ENCODE measurements around the gene SMIM41.
A peak's percentile ranks its signal among the peaks of the same experiment; 100 is the strongest.

SMIM41 gene

DNA sequence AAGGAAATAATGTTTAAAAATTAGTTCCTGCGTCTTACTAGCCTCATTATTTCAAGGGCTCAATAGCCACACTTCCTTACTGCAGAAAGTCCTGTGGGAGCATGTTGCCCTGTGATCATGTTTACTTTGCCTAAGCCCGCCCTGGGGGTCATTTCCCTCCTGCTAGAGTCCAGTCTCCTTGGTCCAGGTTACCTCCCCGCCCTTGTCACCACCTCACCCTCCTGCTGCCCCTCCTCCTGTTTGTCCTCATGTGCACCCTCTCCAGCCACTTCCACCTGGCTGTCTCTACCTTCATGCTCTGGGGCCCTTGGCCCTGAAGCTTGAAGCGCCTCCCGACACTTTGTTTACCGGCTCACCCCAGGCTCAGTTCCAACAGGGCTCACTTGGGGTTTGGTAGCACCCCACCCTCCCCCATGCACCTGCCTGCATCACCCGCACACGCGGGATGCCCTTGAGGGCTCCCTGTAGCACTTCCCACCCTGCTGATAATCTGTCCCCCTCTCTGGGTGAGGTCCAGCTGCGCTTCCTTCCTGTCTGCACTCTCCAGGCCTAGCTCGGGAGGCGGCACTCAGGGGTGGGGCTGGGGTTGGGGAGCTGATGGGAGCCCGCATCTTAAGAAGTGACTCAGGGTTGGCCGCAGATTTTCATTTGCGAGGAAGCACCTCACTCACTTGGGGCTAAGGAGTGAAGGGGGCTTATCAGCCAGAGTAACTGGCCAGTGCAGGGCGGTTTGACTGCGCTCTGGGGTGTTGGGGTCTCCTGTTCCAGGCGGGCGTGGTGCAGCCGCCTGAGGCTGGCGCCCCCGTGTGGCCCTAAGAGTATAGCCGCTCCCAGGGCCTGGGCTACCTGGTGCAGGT lies 40.1 kb downstream of the SMIM41 start:
- peak; percentile 73 to 91 for DNase-seq (ENCODE audit: low read depth in 1 of 2, low spot score in 1 of 2)
- in situ Hi-C loops (cut with HindIII; ENCODE audit: low pct_unique_long_range_greater_than_20kb, low sequenced_read_pairs) = no loop called here
- TF ChIP-seq JUND (IDR thresholded peaks at IDR 0.05; ENCODE audit: low read depth) = no peak

DNA sequence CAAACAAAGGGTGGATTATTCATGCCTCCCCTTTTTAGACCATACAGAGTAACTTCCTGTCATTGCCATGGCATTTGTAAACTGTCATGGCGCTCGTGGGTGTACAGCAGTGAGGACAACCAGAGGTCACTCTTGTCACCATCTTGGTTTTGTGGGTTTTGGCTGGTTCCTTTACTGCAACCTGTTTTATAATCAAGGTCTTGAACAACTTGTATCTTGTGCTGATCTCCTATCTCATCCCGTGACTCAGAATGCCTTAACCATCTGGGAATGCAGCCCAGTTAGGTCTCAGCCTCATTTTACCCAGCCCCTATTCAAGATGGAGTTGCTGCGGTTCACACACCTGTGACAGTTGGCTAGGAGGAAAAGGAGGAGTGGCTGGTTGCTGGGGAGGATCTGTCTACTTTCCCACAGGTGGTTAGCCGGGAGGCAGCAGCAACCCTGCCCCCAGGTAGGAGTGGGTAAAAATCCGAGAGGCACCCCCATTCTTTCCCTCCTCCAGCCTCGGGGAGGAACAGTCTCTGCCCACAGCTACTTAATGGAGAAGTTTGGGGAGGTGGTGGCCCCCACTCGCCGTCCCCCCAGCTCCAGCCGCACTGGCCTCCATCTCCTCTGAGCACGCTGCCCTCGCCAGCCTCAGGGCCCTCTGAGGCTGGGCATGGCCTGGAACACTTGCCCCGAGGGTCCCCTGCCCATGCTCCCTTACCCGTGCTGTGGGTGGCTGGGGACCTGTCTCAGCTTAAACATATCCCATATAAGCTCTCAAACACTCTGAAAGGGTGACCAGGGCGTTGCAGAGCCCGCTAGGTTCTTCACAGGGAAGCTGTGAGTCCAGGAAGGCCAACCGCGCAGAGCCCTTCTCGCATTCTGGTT lies 41.7 kb downstream of the SMIM41 start:
- no peak for DNase-seq (ENCODE audit: low read depth in 1 of 2, low spot score in 1 of 2)
- no peak for TF ChIP-seq JUND (IDR thresholded peaks at IDR 0.05; ENCODE audit: low read depth)
- in situ Hi-C loops (cut with HindIII; ENCODE audit: low pct_unique_long_range_greater_than_20kb, low sequenced_read_pairs) = no loop called here

DNA sequence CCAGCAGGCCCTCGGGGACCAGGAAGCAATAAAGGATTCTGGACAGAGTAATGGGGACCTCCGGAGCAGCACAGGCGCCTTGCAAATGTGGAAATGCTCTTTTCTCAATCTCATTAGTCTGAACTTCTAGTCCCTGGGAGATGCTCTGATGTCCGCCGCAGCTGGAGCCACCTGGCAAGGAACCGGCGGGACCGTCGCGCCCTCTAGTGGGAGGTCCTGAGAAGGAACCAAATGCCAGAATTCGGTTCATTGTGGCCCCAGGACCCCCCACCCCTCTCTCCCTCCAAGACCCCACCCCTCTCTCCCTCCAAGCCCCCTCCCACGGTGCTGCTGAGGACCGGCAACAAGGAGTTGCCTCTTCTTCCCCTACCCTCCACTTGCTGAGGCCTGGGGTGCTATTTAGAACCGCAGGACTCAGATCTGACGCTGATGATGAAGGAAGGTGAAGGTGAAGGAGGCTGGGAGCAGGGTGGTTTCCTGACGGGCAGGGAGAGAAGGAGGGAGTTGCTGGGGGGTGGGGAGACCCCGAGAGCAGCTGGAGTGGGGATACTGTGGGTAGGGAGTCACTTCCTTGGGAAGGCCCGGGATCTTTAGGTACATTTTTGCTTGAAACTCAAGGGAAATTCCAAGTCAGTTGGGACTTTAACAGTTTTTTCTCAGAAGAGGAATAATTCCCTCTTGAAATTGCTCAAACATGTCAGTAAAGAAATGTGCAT lies 42.5 kb downstream of the SMIM41 start:
- DNase-seq (ENCODE audit: low read depth in 1 of 2, low spot score in 1 of 2) = peak; percentile 75

DNA sequence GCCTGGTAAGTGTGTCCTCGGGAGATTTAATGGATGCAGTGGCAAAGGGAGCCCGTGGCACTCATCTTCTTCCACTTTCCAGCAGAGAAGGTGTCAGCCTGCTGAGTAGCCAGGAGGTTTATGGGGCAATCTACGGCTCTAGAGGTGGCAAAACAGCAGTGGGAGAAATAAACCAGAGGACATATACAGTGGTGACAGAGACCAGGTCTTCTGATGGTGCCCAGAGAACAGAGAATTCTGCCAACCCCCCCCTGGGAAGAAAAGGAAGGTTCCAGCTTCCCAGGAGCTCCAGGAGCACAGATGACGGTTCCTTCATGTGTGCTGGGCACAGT lies 43.0 kb downstream of the SMIM41 start:
- no peak for DNase-seq (ENCODE audit: low read depth in 1 of 2, low spot score in 1 of 2)
- no peak for TF ChIP-seq JUND (IDR thresholded peaks at IDR 0.05; ENCODE audit: low read depth)
- in situ Hi-C loops (cut with HindIII; ENCODE audit: low pct_unique_long_range_greater_than_20kb, low sequenced_read_pairs) = no loop called here

More for the DNA sequence above, 42.5 kb downstream of the SMIM41 start:
- TF ChIP-seq JUND (IDR thresholded peaks at IDR 0.05; ENCODE audit: low read depth) = no peak
- in situ Hi-C loops (cut with HindIII; ENCODE audit: low pct_unique_long_range_greater_than_20kb, low sequenced_read_pairs) = no loop called here

DNA sequence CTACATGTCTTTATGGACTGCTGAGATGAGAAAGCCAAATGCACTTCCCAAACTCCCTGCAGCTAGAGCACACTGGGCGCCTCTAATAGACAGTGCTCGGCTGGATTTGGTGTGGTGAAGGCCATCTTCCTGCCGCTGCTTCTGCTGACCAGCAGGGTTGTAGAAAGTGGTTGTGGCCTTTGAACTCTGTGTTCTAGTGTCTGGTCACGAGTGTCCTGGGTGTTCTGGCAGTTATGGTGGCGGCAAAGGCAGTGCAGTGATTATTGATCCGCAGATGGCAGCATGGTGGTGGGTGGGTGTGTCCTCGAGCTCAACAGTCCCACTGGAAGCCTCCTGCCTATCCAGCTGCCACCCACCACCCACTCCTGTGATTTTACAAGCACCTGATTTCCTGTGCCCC lies 43.4 kb downstream of the SMIM41 start:
- in situ Hi-C loops (cut with HindIII; ENCODE audit: low pct_unique_long_range_greater_than_20kb, low sequenced_read_pairs) = no loop called here
- no peak for TF ChIP-seq JUND (IDR thresholded peaks at IDR 0.05; ENCODE audit: low read depth)
- no peak for DNase-seq (ENCODE audit: low read depth in 1 of 2, low spot score in 1 of 2)

DNA sequence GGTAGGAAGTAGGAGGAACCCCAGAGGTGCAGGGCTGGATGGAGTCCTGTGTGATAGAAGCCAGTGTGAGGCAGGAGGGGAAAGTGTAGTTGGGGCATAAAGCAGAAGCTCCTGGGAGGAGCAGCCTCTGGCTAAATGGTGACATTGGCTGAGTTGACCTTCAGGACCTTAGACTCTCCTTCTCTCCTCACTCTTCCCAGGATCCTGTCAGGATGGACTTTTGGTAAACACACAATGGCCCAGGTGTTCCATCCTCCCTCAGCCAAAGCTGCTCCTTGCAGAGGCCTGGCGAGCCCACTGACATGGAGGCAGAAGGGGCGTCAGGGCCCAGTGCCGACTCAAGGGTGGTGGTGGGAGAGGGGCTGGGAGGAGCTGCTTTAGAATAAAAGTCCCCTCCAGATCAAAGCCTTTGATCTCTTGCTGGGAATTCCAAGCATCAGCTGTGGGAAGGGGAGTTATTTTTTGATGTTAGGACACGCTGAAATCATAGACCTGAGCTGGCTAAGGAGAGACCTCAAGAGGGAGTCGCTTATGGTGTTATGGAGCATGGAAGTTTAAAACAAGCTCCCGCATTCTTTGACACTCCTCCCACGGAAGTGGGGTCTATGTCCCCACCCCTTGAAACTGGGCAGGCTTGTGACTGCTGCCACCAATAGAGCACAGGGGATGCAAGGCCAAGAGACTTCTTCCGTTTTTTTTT lies 44.1 kb downstream of the SMIM41 start:
- in situ Hi-C loops (cut with HindIII; ENCODE audit: low pct_unique_long_range_greater_than_20kb, low sequenced_read_pairs) = no loop called here
- no peak for TF ChIP-seq JUND (IDR thresholded peaks at IDR 0.05; ENCODE audit: low read depth)
- DNase-seq (ENCODE audit: low read depth in 1 of 2, low spot score in 1 of 2) = no peak

DNA sequence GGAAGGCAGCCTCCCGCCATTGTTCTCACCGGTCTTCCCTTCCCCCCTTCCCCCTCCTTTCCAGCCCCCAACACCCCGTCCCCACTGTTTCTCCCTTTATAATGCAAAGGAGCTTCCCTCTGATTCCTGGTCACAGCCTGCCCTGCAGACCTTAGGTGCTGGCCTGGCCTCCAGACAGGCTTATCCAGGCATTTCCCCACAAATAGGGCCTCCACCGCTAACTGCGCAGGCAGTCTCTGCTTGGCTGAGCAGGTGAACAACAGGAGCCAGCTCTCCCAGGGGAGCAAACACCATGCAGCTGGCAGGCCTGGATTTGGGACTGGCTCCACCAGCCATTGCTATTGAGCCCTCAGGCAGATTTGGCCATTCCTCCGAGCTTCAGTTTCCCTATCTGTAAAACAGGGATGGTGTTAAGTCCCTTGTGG lies 46.0 kb downstream of the SMIM41 start:
- in situ Hi-C loops (cut with HindIII; ENCODE audit: low pct_unique_long_range_greater_than_20kb, low sequenced_read_pairs) = no loop called here
- peak in 1 of 2 experiments; percentile 41 for DNase-seq (ENCODE audit: low read depth in 1 of 2, low spot score in 1 of 2)
- no peak for TF ChIP-seq JUND (IDR thresholded peaks at IDR 0.05; ENCODE audit: low read depth)

DNA sequence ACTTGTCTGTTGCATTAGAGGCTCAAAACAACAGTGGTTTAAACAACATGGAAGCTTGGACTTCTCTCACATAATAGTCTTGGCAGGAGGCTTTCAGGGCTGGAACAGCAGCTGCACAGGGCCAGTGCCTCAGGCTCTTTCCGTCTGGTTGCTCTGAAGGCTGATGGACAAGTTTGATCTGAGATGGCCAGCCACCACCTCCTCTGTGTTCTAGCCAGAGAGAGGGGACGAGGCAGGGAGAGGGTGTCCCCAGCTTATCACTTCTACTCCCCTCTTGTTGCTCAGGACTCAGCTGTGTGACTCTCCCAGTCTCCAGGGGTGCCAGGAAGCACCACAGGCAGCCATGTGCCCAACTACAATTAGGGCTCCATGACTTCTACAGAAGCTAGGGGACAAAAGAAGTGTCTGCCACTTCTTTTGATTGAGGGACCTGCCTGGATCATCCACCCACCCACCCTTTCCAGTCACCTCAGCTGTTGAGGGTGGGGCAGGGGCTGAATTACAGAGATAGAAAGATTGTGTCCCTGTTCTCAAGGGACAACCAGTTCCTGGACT lies 46.6 kb downstream of the SMIM41 start:
- DNase-seq (ENCODE audit: low read depth in 1 of 2, low spot score in 1 of 2) = peak in 1 of 2 experiments; percentile 54
- in situ Hi-C loops (cut with HindIII; ENCODE audit: low pct_unique_long_range_greater_than_20kb, low sequenced_read_pairs) = no loop called here
- no peak for TF ChIP-seq JUND (IDR thresholded peaks at IDR 0.05; ENCODE audit: low read depth)

DNA sequence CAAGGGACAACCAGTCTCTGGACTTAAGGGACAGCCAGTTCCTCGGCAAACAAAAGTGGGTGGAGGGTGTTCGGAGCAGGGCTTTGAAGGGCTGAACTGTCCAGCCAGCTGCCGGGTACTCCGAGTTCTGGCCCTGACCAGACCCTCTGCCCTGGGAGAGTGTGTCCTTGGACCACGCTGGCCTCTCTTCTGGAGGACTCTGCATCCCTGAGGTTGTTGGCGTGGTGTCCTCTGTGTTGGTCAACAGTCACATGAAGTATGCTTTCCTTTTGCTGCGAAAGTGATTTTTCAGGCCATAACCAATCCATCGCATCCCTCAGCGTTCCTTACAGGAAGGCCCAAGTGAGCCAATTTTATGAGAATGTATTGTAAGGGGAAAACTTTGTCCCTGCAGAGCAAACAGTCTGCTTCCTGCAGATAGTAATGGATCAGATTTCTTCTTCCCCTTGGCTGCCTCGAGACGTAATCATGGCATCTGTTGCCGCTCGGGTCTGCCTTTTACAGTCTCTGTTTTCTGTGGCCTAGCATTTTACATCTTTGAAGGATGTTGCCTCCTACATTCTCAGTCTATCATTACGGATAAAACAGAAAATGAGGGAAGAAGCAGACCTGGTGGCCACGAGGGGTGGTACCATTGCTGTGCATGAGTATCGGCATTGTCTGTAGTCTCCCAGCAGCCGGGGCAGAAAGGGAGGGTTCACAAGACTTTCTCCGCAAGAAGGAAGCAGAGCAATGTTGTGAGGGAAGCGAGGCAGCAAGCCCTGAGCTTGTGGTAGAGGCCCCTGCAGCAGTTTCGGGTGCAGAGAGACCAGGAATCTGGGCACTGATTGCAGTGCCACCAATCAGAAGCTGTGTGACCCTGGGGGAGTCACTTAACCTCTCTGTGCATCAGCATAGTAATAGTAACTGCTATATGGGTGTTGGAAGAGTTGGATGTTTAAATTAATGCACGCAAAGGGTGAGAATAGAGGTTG lies 47.4 kb downstream of the SMIM41 start:
- in situ Hi-C loops (cut with HindIII; ENCODE audit: low pct_unique_long_range_greater_than_20kb, low sequenced_read_pairs) = no loop called here
- no peak for TF ChIP-seq JUND (IDR thresholded peaks at IDR 0.05; ENCODE audit: low read depth)
- DNase-seq (ENCODE audit: low read depth in 1 of 2, low spot score in 1 of 2) = no peak

DNA sequence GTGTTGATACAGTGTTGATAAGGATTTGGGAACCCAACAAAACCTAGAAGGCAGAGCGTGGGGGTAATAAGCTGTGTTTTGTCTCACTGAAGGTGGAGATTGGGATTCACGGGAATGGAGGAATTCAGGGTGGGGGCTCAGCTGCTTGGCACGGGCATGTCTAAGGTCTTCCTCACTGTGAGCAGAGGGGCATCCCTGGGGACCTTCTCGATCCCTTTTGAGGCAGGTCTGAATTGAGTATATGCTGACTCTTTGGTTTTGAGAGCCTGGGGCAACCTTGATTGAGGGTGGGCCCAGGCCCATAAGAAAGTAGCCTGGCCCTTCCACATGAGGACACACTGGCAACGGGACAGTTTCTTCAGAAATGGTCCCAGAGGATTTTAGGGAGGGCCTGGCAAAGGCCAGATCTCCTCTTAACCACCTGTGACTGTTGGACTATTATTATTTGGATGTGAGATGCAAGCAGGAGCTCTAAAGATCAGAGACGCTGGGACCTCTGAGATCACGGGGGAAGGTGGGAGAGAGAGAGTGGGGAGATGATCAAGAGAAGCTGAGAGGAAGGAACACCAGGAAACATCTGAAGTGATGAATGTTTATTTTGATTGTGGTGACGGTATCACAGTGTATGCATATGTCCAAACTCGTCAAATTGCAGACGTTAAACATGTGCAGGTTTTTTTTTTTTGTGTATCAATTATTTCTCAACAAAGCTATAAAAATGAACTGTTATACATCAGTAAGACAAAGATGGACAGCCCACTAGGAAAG lies 48.4 kb downstream of the SMIM41 start:
- DNase-seq (ENCODE audit: low read depth in 1 of 2, low spot score in 1 of 2) = no peak
- in situ Hi-C loops (cut with HindIII; ENCODE audit: low pct_unique_long_range_greater_than_20kb, low sequenced_read_pairs) = no loop called here

More for the DNA sequence above, 48.4 kb downstream of the SMIM41 start:
- TF ChIP-seq JUND (IDR thresholded peaks at IDR 0.05; ENCODE audit: low read depth) = no peak

Data from T47D (cell line).